ENCODE results near the gene CCDC187. TPM values are rescaled to one million over a fixed set of nuclear protein-coding genes. Genes with fewer than 3 reads are reported as not detected.

Gene CCDC187
- total and polyA plus RNA-seq, 12 donors: 0.02 to 0.07 (median 0.03) TPM; not detected in 8

GRCh38 chr9:136258786-136259516 lies 44.9 kb downstream of the CCDC187 start:
- WGBS, 2 donors: 77 to 81% methylated on average over 22 of the region's 22 CpGs
- intact Hi-C loops (cut with DNase I): no loop called here

GRCh38 chr9:136258299-136258625 lies 45.6 kb downstream of the CCDC187 start:
- Histone ChIP-seq H3K27ac (no peak overlapping the region), H3K9me3 (no peaks in the 10 kb centered on the region), H3K4me3 (no peak overlapping the region), H3K27me3 (peaks cover 0 to 32% (median 0%) of the 10 kb centered on the region in 7 donors), H3K4me1 (peaks cover 0 to 11% (median 4%) of the 10 kb centered on the region in 9 donors), H3K36me3 (no peaks in the 10 kb centered on the region)
- intact Hi-C loops (cut with DNase I): no loop called here
- ATAC-seq (no peak), DNase-seq (no peak)
- WGBS, 2 donors: 79 to 85% methylated on average over 13 of the region's 13 CpGs
- no peak for TF ChIP-seq CTCF (IDR thresholded peaks at IDR 0.05)

More at GRCh38 chr9:136258786-136259516, 44.9 kb downstream of the CCDC187 start:
- H3K4me3 ChIP-seq: no peak overlapping the region
- no peaks in the 10 kb centered on the region for H3K36me3 ChIP-seq
- H3K27ac ChIP-seq: no peak overlapping the region
- peaks cover 0 to 11% (median 4%) of the 10 kb centered on the region in 9 donors for H3K4me1 ChIP-seq
- peaks cover 0 to 32% (median 0%) of the 10 kb centered on the region in 7 donors for H3K27me3 ChIP-seq
- no peak for ATAC-seq
- TF ChIP-seq CTCF (IDR thresholded peaks at IDR 0.05): no peak
- DNase-seq: no peak
- H3K9me3 ChIP-seq: no peaks in the 10 kb centered on the region

GRCh38 chr9:136257381-136258298 lies 46.3 kb downstream of the CCDC187 start:
- ATAC-seq: no peak
- Histone ChIP-seq H3K9me3 (no peaks in the 10 kb centered on the region), H3K36me3 (no peaks in the 10 kb centered on the region), H3K27ac (no peak overlapping the region), H3K27me3 (peaks cover 0 to 32% (median 0%) of the 10 kb centered on the region in 7 donors), H3K4me3 (no peak overlapping the region), H3K4me1 (peaks cover 0 to 11% (median 4%) of the 10 kb centered on the region in 9 donors)
- WGBS, 2 donors: 82% methylated on average over 39 of the region's 39 CpGs
- no peak for TF ChIP-seq CTCF (IDR thresholded peaks at IDR 0.05)
- DNase-seq: no peak
- intact Hi-C loops (cut with DNase I): no loop called here

All from heart right ventricle (tissue), 16 donors.